HEK293 (cell line): ENCODE data around the gene CORO6.
A peak's percentile ranks its signal among the peaks of the same experiment; 100 is the strongest.

ENCODE experiments used
- EGR2 ChIP-seq: fragments of 450-650 bp; formaldehyde crosslinking; IDR thresholded peaks from 2 replicates; pipeline ENCODE4 v1.5.1; 2016; ENCODE audit warnings: low read depth, missing biosample characterization, missing genetic modification characterization
- GLI4 ChIP-seq: fragments of 450-650 bp; formaldehyde crosslinking; IDR thresholded peaks from 2 replicates; pipeline ENCODE4 v1.5.1; 2016; ENCODE audit warnings: missing biosample characterization, missing genetic modification characterization
- GLIS2 ChIP-seq: fragments of 450-650 bp; formaldehyde crosslinking; IDR thresholded peaks from 2 replicates; pipeline ENCODE4 v1.5.1; 2016; ENCODE audit warnings: missing biosample characterization, missing genetic modification characterization
- HOXC10 ChIP-seq: sonication (generic); formaldehyde crosslinking; IDR thresholded peaks from 2 replicates; pipeline ENCODE4 v1.8.1; 2023; ENCODE audit warnings: mild to moderate bottlenecking, missing genetic modification reagents
- MZF1 ChIP-seq: fragments of 450-650 bp; formaldehyde crosslinking; IDR thresholded peaks from 2 replicates; pipeline ENCODE4 v1.5.1; 2017; ENCODE audit warnings: missing biosample characterization, missing genetic modification characterization, borderline replicate concordance
- PRDM10 ChIP-seq: fragments of 450-650 bp; formaldehyde crosslinking; IDR thresholded peaks from 2 replicates; pipeline ENCODE4 v1.5.1; 2016; ENCODE audit warnings: missing biosample characterization, missing genetic modification characterization
- SALL2 ChIP-seq: fragments of 450-650 bp; formaldehyde crosslinking; IDR thresholded peaks from 2 replicates; pipeline ENCODE4 v1.5.0; 2017; ENCODE audit warnings: missing biosample characterization, mild to moderate bottlenecking, missing genetic modification characterization, borderline replicate concordance
- SP2 ChIP-seq: fragments of 450-650 bp; formaldehyde crosslinking; IDR thresholded peaks from 2 replicates; pipeline ENCODE4 v1.5.1; 2016; ENCODE audit warnings: missing biosample characterization, missing genetic modification characterization
- ZBTB1 ChIP-seq: fragments of 450-650 bp; formaldehyde crosslinking; IDR thresholded peaks from 2 replicates; pipeline ENCODE4 v1.5.1; 2016; ENCODE audit warnings: missing biosample characterization, missing genetic modification characterization
- ZBTB20 ChIP-seq: fragments of 450-650 bp; formaldehyde crosslinking; IDR thresholded peaks from 2 replicates; pipeline ENCODE4 v1.5.1; 2016; ENCODE audit warnings: missing biosample characterization, missing genetic modification characterization
- ZBTB49 ChIP-seq: fragments of 450-650 bp; formaldehyde crosslinking; IDR thresholded peaks from 2 replicates; pipeline ENCODE4 v1.5.1; 2016; ENCODE audit warnings: missing biosample characterization, missing genetic modification characterization, low read depth
- ZIC2 ChIP-seq: fragments of 450-650 bp; formaldehyde crosslinking; IDR thresholded peaks from 2 replicates; pipeline ENCODE4 v1.5.1; 2016; ENCODE audit warnings: missing biosample characterization, missing genetic modification characterization
- ZNF114 ChIP-seq: fragments of 450-650 bp; formaldehyde crosslinking; IDR thresholded peaks from 2 replicates; pipeline ENCODE4 v1.5.0; 2017; ENCODE audit warnings: missing biosample characterization, missing genetic modification characterization
- ZNF138 ChIP-seq: fragments of 450-650 bp; formaldehyde crosslinking; IDR thresholded peaks from 2 replicates; pipeline ENCODE4 v1.5.1; 2016; ENCODE audit warnings: missing biosample characterization, missing genetic modification characterization, borderline replicate concordance
- ZNF146 ChIP-seq: fragments of 450-650 bp; formaldehyde crosslinking; IDR thresholded peaks from 2 replicates; pipeline ENCODE4 v1.5.1; 2016; ENCODE audit warnings: missing biosample characterization, missing genetic modification characterization
- ZNF169 ChIP-seq: fragments of 450-650 bp; formaldehyde crosslinking; IDR thresholded peaks from 2 replicates; pipeline ENCODE4 v1.5.1; 2016; ENCODE audit warnings: missing biosample characterization, missing genetic modification characterization
- ZNF175 ChIP-seq: fragments of 450-650 bp; formaldehyde crosslinking; IDR thresholded peaks from 2 replicates; pipeline ENCODE4 v1.5.1; 2016; ENCODE audit warnings: missing biosample characterization, missing genetic modification characterization
- ZNF23 ChIP-seq: fragments of 450-650 bp; formaldehyde crosslinking; IDR thresholded peaks from 2 replicates; pipeline ENCODE4 v1.5.1; 2016; ENCODE audit warnings: missing biosample characterization, missing genetic modification characterization, borderline replicate concordance
- ZNF335 ChIP-seq: fragments of 450-650 bp; formaldehyde crosslinking; conservative IDR thresholded peaks from 2 replicates; pipeline ENCODE4 v1.5.1; 2016; ENCODE audit warnings: missing biosample characterization, missing genetic modification characterization
- ZNF350 ChIP-seq: fragments of 450-650 bp; formaldehyde crosslinking; IDR thresholded peaks from 2 replicates; pipeline ENCODE4 v1.5.0; 2017; ENCODE audit warnings: missing biosample characterization, mild to moderate bottlenecking, missing genetic modification characterization
- ZNF354C ChIP-seq: fragments of 450-650 bp; formaldehyde crosslinking; IDR thresholded peaks from 2 replicates; pipeline ENCODE4 v1.5.1; 2016; ENCODE audit warnings: missing biosample characterization, missing genetic modification characterization, low read depth, borderline replicate concordance
- ZNF518A ChIP-seq: fragments of 450-650 bp; formaldehyde crosslinking; conservative IDR thresholded peaks from 2 replicates; pipeline ENCODE4 v1.5.1; 2016; ENCODE audit warnings: low read depth, missing biosample characterization, missing genetic modification characterization
- ZNF555 ChIP-seq: fragments of 450-650 bp; formaldehyde crosslinking; conservative IDR thresholded peaks from 2 replicates; pipeline ENCODE4 v1.5.1; 2017; ENCODE audit warnings: missing biosample characterization, mild to moderate bottlenecking, missing genetic modification characterization, inconsistent platforms
- ZNF654 ChIP-seq: fragments of 450-650 bp; formaldehyde crosslinking; IDR thresholded peaks from 2 replicates; pipeline ENCODE4 v1.5.1; 2016; ENCODE audit warnings: low read depth, missing biosample characterization, missing genetic modification characterization
- ZNF701 ChIP-seq: fragments of 450-650 bp; formaldehyde crosslinking; IDR thresholded peaks from 2 replicates; pipeline ENCODE4 v1.5.1; 2016; ENCODE audit warnings: missing biosample characterization, missing genetic modification characterization
- ZNF792 ChIP-seq: fragments of 450-650 bp; formaldehyde crosslinking; IDR thresholded peaks from 2 replicates; pipeline ENCODE4 v1.5.1; 2016; ENCODE audit warnings: missing biosample characterization, missing genetic modification characterization
- TF ChIP-seq, protein P1 (sequence below): fragments of 450-650 bp; formaldehyde crosslinking; IDR thresholded peaks from 2 replicates; pipeline ENCODE4 v1.5.1; 2016; ENCODE audit warnings: missing biosample characterization, missing genetic modification characterization, borderline replicate concordance

CORO6 gene

GRCh38 chr17:29619251-29619650 lies 3.5 kb downstream of the CORO6 start (continued):
- TF ChIP-seq PRDM10 (tag by site-specific recombination): 0 out of 2 replicates have a peak, but pooled peaks have one; percentile 8
- no peak for TF ChIP-seq ZNF138 (tag by site-specific recombination)
- peak; percentile 62 for TF ChIP-seq ZBTB20 (tag by site-specific recombination)
- TF ChIP-seq ZNF701: no peak
- no peak for TF ChIP-seq ZBTB49 (tag by site-specific recombination)
- TF ChIP-seq ZNF23 (tag by site-specific recombination): no peak
- no peak for TF ChIP-seq EGR2
- no peak for TF ChIP-seq ZNF146 (tag by site-specific recombination)
- TF ChIP-seq ZNF354C: no peak
- TF ChIP-seq MZF1: no peak
- no peak for TF ChIP-seq ZNF350 (tag by site-specific recombination)
- TF ChIP-seq ZNF114 (tag by site-specific recombination): no peak
- TF ChIP-seq ZNF654 (tag by site-specific recombination): peak; percentile 29
- no peak for TF ChIP-seq ZNF518A (tag by site-specific recombination)
- TF ChIP-seq ZBTB1 (tag by site-specific recombination): no peak
- TF ChIP-seq ZNF169 (tag by site-specific recombination): no peak
- TF ChIP-seq GLIS2 (tag by site-specific recombination): peak; percentile 9; the same call in 1 of the 2 replicates
- no peak for TF ChIP-seq ZNF792 (tag by site-specific recombination)
- TF ChIP-seq HOXC10: no peak
- TF ChIP-seq, protein P1, sequence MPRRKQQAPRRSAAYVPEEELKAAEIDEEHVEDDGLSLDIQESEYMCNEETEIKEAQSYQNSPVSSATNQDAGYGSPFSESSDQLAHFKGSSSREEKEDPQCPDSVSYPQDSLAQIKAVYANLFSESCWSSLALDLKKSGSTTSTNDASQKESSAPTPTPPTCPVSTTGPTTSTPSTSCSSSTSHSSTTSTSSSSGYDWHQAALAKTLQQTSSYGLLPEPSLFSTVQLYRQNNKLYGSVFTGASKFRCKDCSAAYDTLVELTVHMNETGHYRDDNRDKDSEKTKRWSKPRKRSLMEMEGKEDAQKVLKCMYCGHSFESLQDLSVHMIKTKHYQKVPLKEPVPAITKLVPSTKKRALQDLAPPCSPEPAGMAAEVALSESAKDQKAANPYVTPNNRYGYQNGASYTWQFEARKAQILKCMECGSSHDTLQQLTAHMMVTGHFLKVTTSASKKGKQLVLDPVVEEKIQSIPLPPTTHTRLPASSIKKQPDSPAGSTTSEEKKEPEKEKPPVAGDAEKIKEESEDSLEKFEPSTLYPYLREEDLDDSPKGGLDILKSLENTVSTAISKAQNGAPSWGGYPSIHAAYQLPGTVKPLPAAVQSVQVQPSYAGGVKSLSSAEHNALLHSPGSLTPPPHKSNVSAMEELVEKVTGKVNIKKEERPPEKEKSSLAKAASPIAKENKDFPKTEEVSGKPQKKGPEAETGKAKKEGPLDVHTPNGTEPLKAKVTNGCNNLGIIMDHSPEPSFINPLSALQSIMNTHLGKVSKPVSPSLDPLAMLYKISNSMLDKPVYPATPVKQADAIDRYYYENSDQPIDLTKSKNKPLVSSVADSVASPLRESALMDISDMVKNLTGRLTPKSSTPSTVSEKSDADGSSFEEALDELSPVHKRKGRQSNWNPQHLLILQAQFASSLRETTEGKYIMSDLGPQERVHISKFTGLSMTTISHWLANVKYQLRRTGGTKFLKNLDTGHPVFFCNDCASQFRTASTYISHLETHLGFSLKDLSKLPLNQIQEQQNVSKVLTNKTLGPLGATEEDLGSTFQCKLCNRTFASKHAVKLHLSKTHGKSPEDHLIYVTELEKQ (tag by site-specific recombination): no peak
- peak; percentile 32 for TF ChIP-seq ZIC2
- TF ChIP-seq ZNF175: no peak
- no peak for TF ChIP-seq ZNF555
- TF ChIP-seq GLI4 (tag by site-specific recombination): no peak
- no peak for TF ChIP-seq ZNF335 (tag by site-specific recombination)
- TF ChIP-seq SP2 (tag by site-specific recombination): no peak
- no peak for TF ChIP-seq SALL2
